Esophagus (tissue), 2 donors: Measurements from ENCODE around the gene NR2E3. TPM values are rescaled to one million over a fixed set of nuclear protein-coding genes. Genes with fewer than 3 reads are reported as not detected.

Experiments
- H3K27ac ChIP-seq, 2 donors: one replicate each; pipeline ENCODE4 v1.5.1; 2013; ENCODE audit warnings: low read depth in 2 of 2, mild to moderate bottlenecking in 2 of 2, inconsistent platforms in 1 of 2, low read length in 1 of 2, moderate library complexity in 1 of 2
- H3K27me3 ChIP-seq, 2 donors: one replicate each; pipeline ENCODE4 v1.6.1; 2013; ENCODE audit warnings: low read length in 2 of 2, control low read depth in 1 of 2, mild to moderate bottlenecking in 1 of 2; ENCODE audit not compliant: insufficient read depth in 2 of 2, control insufficient read depth in 1 of 2
- H3K36me3 ChIP-seq, 2 donors: one replicate each; pipeline ENCODE4 v1.6.1; 2013; ENCODE audit warnings: low read length in 1 of 2; ENCODE audit not compliant: control insufficient read depth in 2 of 2, insufficient read depth in 2 of 2
- H3K4me1 ChIP-seq, 2 donors: one replicate each; pipeline ENCODE4 v1.6.1; 2013; ENCODE audit warnings: low read length in 1 of 2; ENCODE audit not compliant: control insufficient read depth in 2 of 2, insufficient read depth in 2 of 2
- H3K4me3 ChIP-seq, 2 donors: one replicate each; pipeline ENCODE4 v1.5.1; 2013; ENCODE audit warnings: low read length in 2 of 2, mild to moderate bottlenecking in 2 of 2, low read depth in 1 of 2, moderate library complexity in 1 of 2
- H3K9me3 ChIP-seq, 2 donors: one replicate each; pipeline ENCODE4 v1.6.1; 2013; ENCODE audit warnings: mild to moderate bottlenecking in 2 of 2, low read depth in 1 of 2, low read length in 1 of 2, moderate library complexity in 1 of 2; ENCODE audit not compliant: control insufficient read depth in 2 of 2, insufficient read depth in 1 of 2
- WGBS, 2 donors: extraction: QIAGEN DNeasy Blood & Tissue Kit; methylation state at CpG; one replicate each; pipeline ENCODE4 v1.1.7; 2013; 5-methylcytosine and 5-hydroxymethylcytosine counted together
- polyA plus RNA-seq, 2 donors: library from polyadenylated mRNA; stranded (reverse); fragments of 200-250 nt; gene quantifications; one replicate each; pipeline ENCODE4 v1.2.3, GENCODE V29; 2013
- donor health status: healthy with polysubstance abuse.
- donor health status: Bipolar disorder and iron deficiency.

The NR2E3 gene
- polyA plus RNA-seq, 2 donors, result 0.25 to 1.7 TPM

DNA sequence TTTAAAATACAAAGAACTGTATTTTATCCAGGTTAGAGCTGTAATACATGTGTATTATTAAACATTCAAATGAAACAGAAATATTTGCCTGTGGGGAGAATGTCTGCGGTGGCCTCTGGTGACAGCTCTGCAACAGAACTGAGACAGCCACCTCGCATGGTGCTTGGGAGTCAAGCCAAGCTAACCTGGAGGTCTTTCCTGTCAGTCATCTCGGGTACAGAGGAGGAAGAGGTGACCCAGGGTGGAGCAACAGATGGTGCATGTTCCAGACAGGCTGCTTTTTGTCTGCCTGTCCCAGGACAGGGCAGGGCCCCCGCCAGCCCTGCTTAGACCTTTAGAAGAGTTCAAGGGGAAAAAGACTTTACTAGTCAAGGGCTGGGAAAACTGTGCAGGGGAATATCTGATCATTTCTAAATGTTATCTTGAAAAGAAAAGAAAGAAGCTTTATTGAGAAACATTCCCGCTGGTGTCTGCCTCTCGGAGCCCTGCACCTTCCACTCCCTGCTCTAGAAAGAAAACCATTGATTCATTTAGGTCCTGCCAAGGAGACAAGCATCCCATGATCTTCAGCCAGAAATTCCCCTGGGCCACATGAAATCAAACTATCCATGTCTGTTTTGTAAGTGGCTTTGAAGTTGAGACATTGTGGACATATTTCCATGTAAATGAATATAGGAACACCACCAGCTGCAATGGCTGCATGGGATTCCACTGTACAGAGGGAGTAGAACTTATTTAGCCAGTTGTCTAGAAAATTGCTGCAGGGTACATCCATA, 5.5 kb upstream of the NR2E3 start:
- Histone ChIP-seq H3K4me3 (no peak overlapping the region), H3K27me3 (no peaks in the 10 kb centered on the region), H3K4me1 (no peaks in the 10 kb centered on the region), H3K36me3 (no peaks in the 10 kb centered on the region), H3K9me3 (no peaks in the 10 kb centered on the region), H3K27ac (no peak overlapping the region)
- 67 to 72% methylated on average over 6 of the region's 6 CpGs for WGBS, 2 donors

DNA sequence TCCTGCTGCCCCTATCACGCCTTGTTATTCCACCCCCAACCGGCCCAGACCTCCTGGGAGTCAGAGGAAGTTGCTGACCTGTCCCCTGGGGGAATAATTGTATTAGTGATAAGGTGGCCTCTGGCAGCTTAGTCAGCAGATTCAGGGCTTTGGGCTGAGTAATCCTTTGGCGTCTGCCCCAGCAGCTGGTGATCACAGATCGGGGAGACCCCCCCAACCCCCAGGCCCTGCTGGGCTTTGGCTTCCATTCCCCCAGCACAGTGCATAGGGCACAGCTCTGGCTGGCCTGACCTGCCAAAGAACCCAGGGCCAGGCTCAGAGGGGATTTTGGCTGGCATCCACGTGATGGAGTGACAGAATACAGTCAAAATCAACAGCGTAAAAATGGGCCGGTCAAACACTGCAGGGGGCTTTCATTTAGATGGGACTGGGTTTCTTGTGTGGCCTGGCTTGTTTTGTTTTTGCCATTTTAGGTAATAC, 3.9 kb upstream of the NR2E3 start:
- Histone ChIP-seq H3K4me1 (no peaks in the 10 kb centered on the region), H3K36me3 (no peaks in the 10 kb centered on the region), H3K27me3 (no peaks in the 10 kb centered on the region), H3K9me3 (no peaks in the 10 kb centered on the region), H3K27ac (no peak overlapping the region), H3K4me3 (no peak overlapping the region)
- WGBS, 2 donors, result 48% methylated on average over 7 of the region's 7 CpGs

DNA sequence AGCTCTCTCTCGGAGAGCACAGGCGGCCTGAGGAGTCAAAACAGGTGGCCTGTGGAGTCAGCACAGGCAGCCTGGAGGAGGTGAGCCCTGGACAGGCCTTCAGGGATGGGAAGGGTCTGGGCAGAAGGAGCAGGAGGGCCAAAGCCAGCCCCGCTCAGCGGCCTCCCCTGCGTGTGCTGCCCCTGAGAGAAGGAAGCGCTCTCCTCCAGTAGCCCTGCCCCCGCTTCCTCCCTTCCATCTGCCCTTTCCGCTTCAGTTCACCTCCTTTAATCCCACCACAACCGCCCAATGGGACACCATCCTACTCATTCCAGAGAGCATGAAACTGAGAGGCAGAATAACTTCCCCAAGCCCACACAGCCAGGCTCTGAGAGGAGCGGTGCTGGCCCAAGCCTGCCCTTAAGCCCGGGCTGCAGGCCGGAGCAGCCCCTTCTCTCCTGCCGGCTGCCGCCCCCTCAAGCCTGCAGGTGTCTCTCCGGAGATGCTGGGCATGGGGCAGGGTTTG, 3.2 kb upstream of the NR2E3 start:
- Histone ChIP-seq H3K9me3 (no peaks in the 10 kb centered on the region), H3K27me3 (no peaks in the 10 kb centered on the region), H3K4me3 (no peak overlapping the region), H3K36me3 (no peaks in the 10 kb centered on the region), H3K4me1 (no peaks in the 10 kb centered on the region), H3K27ac (no peak overlapping the region)
- 78 to 82% methylated on average over 15 of the region's 15 CpGs for WGBS, 2 donors

DNA sequence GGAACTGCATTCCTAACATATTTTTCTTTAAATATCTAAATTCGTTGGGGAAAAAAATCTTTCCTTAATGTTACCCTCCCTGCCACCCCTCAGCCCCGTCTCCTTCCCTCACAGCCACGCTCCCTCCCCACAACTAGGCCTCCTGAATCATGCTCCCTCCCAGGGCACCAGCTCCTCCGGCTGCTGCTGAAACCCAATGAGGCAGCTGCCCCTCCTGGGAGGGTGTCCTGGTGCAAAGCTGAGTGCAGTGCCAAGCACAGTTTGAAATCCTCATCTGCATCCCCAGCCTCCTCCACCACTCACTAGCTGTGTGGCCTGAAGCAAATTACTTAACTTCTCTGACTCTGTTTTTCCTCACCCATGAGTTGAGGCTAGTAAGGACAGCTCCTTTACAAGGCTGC, 2.7 kb upstream of the NR2E3 start:
- 62 to 68% methylated on average over 4 of the region's 4 CpGs for WGBS, 2 donors
- Histone ChIP-seq H3K27me3 (no peaks in the 10 kb centered on the region), H3K36me3 (no peaks in the 10 kb centered on the region), H3K4me1 (no peaks in the 10 kb centered on the region), H3K27ac (no peak overlapping the region), H3K9me3 (no peaks in the 10 kb centered on the region), H3K4me3 (no peak overlapping the region)

DNA sequence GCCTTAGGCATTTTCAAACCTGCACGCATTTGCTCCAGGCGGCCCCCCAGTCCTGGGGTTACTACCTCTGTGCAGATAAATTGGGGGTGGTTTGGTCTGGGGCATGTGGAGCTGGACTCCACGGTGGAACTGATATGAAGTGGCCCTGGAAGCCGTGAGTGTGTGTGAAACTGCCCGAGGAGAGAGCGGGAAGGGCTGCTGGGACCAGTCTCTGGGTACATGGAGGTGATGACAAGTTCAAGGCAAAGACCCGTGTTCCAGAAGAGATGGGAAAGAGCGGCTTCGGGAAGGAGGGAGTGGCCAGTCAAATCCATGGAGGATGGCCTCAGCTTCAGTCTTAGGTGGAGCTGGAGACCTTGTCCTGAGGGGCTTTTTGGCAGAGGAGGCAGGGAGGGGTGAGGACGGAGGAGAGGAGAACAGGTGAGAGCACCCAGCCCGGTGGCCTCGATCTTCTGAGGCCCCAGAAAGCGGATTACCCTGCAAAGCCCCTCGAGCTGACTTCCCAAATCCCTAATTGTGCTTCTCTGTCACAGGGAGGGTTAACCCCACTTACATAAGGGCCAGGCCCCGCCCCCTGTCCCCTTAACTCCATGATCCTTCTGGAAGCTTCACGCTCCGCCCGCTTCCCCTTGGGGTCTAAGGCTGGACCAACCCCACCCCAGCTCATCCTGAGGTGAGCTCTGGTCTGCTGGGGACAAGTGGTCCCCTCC, 1.9 kb upstream of the NR2E3 start:
- Histone ChIP-seq H3K36me3 (no peaks in the 10 kb centered on the region), H3K4me3 (no peak overlapping the region), H3K27me3 (no peaks in the 10 kb centered on the region), H3K27ac (no peak overlapping the region), H3K9me3 (no peaks in the 10 kb centered on the region), H3K4me1 (no peaks in the 10 kb centered on the region)
- 84 to 86% methylated on average over 17 to 18 of the region's 18 CpGs for WGBS, 2 donors

DNA sequence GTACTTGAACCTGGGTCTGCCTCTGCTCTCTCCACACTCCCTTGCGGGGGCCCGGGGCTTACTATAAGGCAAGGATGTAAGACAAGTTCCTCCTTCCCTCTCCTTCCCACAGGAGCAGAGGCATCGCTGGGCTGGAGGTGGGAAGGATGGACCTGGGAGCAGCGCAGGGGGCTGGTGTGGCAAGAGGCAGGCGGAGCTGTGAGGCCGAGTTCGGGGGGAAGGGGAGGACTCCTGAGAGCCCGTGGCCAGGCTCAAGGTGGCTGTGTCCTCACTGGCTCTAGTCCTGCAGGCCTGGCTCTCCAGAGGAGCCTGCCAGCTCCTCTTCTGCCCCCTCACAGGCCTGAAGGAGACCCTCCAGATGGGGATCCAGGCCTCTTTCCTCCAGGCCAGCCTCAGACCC, 1.0 kb upstream of the NR2E3 start:
- H3K27ac ChIP-seq, result no peak overlapping the region
- WGBS, 2 donors, result 85 to 86% methylated on average over 8 of the region's 8 CpGs
- H3K36me3 ChIP-seq, result no peaks in the 10 kb centered on the region
- no peaks in the 10 kb centered on the region for H3K9me3 ChIP-seq
- H3K4me3 ChIP-seq, result no peak overlapping the region
- no peaks in the 10 kb centered on the region for H3K4me1 ChIP-seq
- H3K27me3 ChIP-seq, result no peaks in the 10 kb centered on the region

DNA sequence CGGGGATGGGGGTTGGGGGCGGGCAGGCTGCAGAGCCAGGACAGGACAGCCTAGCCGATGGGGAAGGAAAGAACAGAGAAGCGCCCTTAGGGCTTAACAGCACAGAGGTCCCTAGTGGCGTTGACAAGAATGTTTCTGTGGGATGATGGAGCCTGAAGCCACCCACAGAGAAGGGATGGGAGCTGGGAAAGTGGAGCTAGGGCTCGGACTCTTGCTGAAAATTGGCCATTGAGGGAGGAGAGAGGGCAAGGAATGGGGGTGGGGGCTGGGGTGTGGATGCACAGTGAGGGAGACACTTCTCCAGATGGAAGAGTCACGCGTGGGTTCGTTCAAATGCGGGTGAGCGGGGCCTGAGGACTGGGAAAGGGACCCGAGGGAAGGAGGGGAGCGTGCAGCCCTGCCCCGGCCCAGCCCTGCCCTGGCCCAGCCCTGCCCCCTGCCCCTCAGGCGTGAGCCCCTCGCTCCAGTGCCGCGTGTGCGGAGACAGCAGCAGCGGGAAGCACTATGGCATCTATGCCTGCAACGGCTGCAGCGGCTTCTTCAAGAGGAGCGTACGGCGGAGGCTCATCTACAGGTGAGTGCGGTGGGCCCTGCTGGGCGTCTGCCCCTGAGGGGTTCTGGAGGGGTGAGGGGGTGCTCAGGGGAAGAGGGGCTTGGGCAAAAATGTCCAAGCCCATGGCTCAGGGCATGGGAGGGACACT, 832 bp downstream of the NR2E3 start:
- Histone ChIP-seq H3K4me3 (no peak overlapping the region), H3K27me3 (no peaks in the 10 kb centered on the region), H3K27ac (no peak overlapping the region), H3K36me3 (no peaks in the 10 kb centered on the region), H3K4me1 (no peaks in the 10 kb centered on the region), H3K9me3 (no peaks in the 10 kb centered on the region)
- 87 to 88% methylated on average over 26 to 27 of the region's 27 CpGs for WGBS, 2 donors

DNA sequence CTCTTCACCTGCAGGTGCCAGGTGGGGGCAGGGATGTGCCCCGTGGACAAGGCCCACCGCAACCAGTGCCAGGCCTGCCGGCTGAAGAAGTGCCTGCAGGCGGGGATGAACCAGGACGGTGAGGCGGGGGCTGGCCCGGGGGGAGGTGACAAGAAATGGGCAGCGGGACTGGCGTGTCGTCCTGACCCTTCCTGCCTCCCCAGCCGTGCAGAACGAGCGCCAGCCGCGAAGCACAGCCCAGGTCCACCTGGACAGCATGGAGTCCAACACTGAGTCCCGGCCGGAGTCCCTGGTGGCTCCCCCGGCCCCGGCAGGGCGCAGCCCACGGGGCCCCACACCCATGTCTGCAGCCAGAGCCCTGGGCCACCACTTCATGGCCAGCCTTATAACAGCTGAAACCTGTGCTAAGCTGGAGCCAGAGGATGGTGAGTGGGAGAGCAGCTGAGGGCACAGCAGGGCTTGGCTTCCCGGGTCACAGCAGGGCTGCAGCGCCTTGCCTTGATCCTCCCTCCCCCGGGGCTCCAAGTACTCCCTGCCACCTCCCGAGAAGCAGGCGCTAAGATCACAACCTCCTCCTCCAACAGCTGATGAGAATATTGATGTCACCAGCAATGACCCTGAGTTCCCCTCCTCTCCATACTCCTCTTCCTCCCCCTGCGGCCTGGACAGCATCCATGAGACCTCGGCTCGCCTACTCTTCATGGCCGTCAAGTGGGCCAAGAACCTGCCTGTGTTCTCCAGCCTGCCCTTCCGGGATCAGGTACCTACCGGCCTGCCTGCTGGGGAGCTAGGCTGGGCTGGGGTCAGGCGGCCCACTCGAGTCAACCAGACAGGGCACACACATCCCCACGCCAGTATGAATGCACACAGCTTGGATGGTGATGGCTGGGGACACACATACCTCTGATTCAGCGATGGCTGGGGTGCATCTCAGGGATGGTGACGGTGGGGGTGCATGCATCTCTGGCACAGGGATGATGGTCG, 1.7 kb downstream of the NR2E3 start:
- Histone ChIP-seq H3K36me3 (no peaks in the 10 kb centered on the region), H3K27me3 (no peaks in the 10 kb centered on the region)

More for the DNA sequence above, 1.7 kb downstream of the NR2E3 start:
- Histone ChIP-seq H3K9me3 (no peaks in the 10 kb centered on the region), H3K4me3 (no peak overlapping the region), H3K27ac (no peak overlapping the region), H3K4me1 (no peaks in the 10 kb centered on the region)
- 90% methylated on average over 30 to 38 of the region's 38 CpGs for WGBS, 2 donors
